ES-I3 (cell line): ENCODE measurements around the gene KDM3B.
A peak's percentile ranks its signal among the peaks of the same experiment; 100 is the strongest.
"Not testable (repeated sequence)": the region's sequence is repeated elsewhere in the genome, so short reads cannot be mapped to it uniquely, and the experiment has no call there.

ENCODE experiments used
- H3K36me3 ChIP-seq: 2 replicates; pipeline ENCODE4 v1.6.1; 2013; ENCODE audit warnings: mild to moderate bottlenecking, low read length, control low read depth, moderate library complexity; ENCODE audit not compliant: insufficient read depth
- H3K4me1 ChIP-seq: 2 replicates; pipeline ENCODE4 v1.6.1; 2013; ENCODE audit warnings: mild to moderate bottlenecking, control low read depth, low read length; ENCODE audit not compliant: insufficient read depth
- H3K9ac ChIP-seq: 2 replicates; pipeline ENCODE4 v1.6.1; 2013; ENCODE audit warnings: low read depth, mild to moderate bottlenecking, low read length, moderate library complexity
- H3K9me3 ChIP-seq: 2 replicates; pipeline ENCODE4 v1.6.1; 2013; ENCODE audit warnings: mild to moderate bottlenecking, low read length, moderate library complexity; ENCODE audit not compliant: control insufficient read depth, insufficient read depth

The KDM3B gene, protein sequence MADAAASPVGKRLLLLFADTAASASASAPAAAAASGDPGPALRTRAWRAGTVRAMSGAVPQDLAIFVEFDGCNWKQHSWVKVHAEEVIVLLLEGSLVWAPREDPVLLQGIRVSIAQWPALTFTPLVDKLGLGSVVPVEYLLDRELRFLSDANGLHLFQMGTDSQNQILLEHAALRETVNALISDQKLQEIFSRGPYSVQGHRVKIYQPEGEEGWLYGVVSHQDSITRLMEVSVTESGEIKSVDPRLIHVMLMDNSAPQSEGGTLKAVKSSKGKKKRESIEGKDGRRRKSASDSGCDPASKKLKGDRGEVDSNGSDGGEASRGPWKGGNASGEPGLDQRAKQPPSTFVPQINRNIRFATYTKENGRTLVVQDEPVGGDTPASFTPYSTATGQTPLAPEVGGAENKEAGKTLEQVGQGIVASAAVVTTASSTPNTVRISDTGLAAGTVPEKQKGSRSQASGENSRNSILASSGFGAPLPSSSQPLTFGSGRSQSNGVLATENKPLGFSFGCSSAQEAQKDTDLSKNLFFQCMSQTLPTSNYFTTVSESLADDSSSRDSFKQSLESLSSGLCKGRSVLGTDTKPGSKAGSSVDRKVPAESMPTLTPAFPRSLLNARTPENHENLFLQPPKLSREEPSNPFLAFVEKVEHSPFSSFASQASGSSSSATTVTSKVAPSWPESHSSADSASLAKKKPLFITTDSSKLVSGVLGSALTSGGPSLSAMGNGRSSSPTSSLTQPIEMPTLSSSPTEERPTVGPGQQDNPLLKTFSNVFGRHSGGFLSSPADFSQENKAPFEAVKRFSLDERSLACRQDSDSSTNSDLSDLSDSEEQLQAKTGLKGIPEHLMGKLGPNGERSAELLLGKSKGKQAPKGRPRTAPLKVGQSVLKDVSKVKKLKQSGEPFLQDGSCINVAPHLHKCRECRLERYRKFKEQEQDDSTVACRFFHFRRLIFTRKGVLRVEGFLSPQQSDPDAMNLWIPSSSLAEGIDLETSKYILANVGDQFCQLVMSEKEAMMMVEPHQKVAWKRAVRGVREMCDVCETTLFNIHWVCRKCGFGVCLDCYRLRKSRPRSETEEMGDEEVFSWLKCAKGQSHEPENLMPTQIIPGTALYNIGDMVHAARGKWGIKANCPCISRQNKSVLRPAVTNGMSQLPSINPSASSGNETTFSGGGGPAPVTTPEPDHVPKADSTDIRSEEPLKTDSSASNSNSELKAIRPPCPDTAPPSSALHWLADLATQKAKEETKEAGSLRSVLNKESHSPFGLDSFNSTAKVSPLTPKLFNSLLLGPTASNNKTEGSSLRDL (N-terminal part only)

DNA sequence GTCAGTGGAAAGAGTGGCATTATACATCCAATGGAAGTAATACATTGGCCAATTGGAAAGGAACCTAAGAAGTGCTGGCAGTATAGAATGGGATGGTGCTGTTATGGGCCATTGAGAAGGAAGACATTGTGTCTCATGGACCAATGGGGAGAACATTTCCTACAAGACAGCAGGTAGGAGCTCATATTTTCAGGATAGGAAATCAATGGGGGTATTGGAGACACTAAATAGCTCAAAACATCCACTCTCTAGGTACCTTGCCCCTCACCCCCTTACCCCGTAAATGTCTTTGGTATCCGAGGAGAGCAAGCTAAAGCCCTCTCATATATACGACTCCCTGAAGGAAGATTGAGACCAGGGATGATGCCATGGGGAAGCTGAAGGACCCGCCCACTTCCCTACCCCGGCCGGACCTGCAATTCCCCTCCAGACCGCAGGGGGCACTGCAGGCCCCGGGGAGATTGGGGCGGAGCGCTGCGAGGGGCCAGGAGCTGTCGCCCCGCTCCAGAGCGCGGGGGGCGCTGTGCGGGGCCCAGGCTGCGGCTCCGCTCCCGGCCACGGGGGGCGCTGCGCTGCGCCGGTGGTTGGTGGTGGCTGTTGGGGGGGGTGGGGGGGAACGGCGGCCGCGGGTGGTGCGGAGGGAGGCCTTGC, at the start of gene KDM3B:
TSS of gene KDM3B (plus strand) at position 615 of the 651 bp plus-strand sequence. CDS start 111 bp downstream, outside the sequence.
- Histone ChIP-seq H3K36me3 (peaks cover 2% of the 10 kb centered on the region; the same call in 1 of the 2 replicates), H3K4me1 (peaks cover 3% of the 10 kb centered on the region)

DNA sequence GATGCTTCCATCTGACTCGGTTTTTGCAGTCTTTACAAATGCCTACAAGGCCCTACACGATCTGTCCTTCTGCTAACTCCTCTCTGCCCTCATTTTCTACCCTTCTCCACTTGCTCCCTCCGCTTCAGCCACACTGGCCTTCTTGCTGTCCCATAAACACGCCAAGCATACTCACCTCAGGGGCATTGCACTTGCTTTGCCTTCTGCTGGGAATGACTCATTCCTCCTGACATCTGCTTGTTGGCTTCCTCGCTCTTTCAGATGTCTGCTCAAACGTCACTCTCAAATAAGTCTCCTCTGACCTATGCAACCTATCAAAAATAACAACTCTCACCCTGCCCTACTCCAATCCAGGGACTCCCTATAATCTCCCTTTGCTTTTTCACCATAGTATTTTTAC, 49.1 kb upstream of the KDM3B start:
- Histone ChIP-seq H3K9ac (no peak overlapping the region), H3K4me1 (no peaks in the 10 kb centered on the region), H3K36me3 (0 out of 2 replicates have a peak, but pooled peaks cover 3% of the 10 kb centered on the region), H3K9me3 (no peaks in the 10 kb centered on the region)

More for the DNA sequence above, at the start of gene KDM3B:
- H3K9ac ChIP-seq, result peak within 1 kb of the TSS; percentile 88
- H3K9me3 ChIP-seq, result no peaks in the 10 kb centered on the region

DNA sequence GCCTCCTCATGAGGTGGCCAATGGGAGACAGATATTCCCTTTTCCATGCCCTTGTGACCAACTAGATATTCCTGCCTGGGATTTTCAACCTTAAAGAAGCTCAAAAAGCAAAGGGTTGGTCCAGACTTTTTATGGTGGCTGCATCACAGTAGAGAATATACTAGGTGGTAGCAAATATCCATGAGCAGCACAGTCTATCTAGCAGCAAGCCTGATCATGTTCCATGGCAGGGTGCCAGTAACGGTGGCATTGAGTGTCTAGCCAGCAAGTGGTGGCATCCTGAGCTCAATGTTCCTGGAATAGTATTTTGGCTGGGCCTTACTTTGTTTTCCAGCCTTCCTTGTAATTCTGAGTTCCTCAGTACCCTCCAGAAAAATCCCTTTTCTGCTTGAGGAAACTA, 46.7 kb upstream of the KDM3B start:
- Histone ChIP-seq H3K9ac (no peak overlapping the region), H3K4me1 (no peaks in the 10 kb centered on the region), H3K9me3 (no peaks in the 10 kb centered on the region), H3K36me3 (peaks cover 3% of the 10 kb centered on the region; the same call in 1 of the 2 replicates)

DNA sequence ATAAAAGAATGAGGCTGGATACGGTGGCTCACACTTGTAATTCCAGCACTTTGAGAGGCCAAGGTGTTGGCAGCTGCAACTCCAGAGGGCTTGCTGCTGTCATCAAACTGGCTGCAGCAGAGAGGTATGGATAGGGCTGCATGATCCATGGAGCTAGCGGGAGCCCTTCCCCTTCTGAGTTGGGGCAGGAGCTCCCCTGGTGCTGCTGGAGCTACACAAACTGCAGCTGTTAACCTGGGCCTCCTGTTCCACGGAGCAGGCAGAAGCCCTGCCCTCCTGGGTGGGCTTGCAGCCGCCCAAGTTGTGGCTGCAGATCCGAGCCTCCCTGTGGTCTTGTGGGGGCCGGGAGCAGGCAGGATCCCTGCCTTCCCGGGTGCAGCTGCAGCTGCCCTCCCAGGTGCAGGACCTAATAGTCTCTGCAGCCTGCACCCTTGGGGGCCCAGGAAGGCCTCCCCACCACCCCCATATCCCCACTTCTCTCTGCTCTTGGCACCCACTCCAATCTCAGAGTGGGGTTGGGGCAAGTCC, 36.7 kb upstream of the KDM3B start:
- Histone ChIP-seq H3K4me1 (no peaks in the 10 kb centered on the region), H3K9me3 (no peaks in the 10 kb centered on the region), H3K36me3 (no peaks in the 10 kb centered on the region; the same call in 1 of the 2 replicates), H3K9ac (no peak overlapping the region)

DNA sequence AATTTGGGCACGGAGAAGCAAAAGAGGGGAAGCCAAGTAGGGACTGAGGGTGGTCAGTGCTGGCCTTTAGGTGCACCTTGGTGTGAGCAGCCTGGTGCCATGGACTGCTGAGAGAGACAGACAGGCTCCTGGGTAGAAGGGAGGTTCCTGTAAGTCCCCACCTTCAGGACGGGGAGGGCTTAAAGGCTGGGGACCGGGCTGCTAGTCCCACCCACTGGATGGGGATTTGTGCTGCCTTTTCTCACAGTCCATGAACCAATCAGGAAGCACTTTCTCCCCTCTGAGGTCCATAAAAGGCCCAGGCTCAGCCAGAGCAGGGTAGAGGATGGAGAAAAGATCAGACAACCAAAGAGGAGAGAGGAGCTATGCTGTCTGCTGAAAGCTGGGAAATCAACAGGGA, 36.1 kb upstream of the KDM3B start:
- Histone ChIP-seq H3K36me3 (no peaks in the 10 kb centered on the region; the same call in 1 of the 2 replicates), H3K9ac (no peak overlapping the region), H3K4me1 (no peaks in the 10 kb centered on the region), H3K9me3 (no peaks in the 10 kb centered on the region)

DNA sequence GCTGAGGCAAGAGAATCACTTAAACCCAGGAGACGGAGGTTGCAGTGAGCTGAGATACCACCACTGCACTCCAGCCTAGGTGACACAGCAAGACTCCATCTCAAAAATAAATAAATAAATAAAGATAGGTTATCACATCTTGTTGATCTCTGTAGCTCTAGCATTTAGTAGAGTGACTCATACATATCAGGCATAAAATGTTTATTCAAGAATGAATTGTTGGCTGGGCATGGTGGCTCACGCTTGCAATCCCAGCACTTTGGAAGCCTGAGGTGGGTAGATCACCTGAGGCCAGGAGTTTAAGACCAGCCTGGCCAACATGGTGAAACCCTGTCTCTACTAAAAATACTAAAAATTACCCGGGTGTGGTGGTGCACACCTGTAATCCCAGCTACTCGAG, 34.3 kb upstream of the KDM3B start:
- H3K9me3 ChIP-seq, H3K9ac ChIP-seq, H3K36me3 ChIP-seq, H3K4me1 ChIP-seq: not testable (repeated sequence)

DNA sequence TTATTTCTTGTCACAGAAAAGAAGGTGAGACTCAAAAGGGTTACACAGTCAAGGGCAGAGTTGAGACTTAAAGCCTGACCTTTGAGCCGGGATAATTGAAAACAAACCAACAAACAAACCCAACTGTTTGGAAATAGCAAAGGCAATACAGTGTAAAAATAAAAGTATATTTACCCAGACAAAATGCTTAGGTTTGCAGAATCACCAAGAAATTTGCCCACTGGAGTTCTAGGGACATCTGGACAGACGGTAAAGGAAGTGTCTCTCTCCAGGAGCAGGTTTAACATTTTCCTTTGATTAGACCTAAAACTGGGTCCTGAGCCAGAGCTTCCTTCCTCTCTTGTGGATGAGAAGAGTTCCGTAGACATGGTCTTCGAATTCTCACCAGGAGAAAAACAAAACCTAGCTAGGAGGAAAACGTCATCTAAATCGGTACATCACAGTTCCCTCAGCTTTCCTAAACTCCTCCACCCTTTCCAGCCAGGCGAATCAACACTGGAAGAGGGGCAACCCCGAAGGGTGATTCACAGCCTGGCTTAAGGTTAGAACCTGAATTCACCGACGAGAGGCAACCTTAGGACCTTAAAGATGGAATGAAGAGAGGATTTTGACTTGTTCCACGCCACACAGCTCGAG, 21.6 kb upstream of the KDM3B start:
- no peaks in the 10 kb centered on the region for H3K9me3 ChIP-seq
- H3K4me1 ChIP-seq, result no peaks in the 10 kb centered on the region
- peak overlapping the region; percentile 80 for H3K9ac ChIP-seq
- no peaks in the 10 kb centered on the region for H3K36me3 ChIP-seq

DNA sequence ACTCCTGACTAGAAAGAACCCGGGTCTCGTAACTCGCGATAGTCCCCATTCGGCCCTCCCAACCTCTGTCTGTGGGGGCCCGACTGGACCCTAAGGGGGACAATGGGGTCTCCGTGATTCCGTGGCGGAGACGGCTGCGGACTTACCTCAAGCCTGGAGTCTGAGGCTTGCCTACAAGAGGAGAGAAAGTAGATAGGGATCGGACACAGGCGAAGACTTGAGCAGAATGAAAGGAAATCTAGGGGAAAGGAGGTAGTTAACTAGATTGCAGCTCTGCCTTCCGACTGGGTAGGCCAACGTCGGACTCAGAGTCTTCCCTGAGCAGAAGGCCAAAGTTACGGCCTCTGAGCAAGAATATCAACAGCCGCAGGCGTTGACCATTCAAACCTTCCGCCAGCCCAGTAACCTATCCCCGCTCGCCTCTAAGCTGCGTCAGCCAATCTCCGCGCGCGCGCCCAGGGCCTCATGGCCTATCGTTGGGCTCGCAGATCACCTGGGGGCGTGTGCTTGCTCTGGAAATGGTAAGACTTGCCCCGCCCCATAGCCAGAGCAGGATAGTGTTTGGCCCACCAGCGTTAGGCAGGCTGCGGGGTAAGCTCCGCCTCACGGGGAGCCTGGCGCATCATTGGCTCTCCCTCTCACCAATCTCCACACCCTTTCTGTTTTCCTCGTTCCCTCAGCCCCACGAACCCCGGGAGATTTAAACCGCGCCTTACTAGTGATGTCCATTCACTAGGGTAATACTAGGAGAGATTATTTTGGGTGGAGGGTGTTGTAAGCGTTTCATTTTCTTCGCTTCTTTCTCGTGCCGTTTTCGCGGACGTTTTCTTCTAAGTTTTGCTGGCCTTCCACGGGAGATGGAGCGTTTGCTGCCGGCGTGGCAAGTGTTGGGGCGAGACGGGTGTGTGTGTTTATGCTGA, 20.8 kb upstream of the KDM3B start, which contains the start of gene CDC25C:
TSS of gene CDC25C (minus strand) at position 356 of the 920 bp plus-strand sequence. CDS start 624 bp downstream, outside the sequence.
- H3K36me3 ChIP-seq, result no peaks in the 10 kb centered on the region
- H3K9me3 ChIP-seq, result no peaks in the 10 kb centered on the region
- H3K9ac ChIP-seq, result peak within 1 kb of the TSS; percentile 80

DNA sequence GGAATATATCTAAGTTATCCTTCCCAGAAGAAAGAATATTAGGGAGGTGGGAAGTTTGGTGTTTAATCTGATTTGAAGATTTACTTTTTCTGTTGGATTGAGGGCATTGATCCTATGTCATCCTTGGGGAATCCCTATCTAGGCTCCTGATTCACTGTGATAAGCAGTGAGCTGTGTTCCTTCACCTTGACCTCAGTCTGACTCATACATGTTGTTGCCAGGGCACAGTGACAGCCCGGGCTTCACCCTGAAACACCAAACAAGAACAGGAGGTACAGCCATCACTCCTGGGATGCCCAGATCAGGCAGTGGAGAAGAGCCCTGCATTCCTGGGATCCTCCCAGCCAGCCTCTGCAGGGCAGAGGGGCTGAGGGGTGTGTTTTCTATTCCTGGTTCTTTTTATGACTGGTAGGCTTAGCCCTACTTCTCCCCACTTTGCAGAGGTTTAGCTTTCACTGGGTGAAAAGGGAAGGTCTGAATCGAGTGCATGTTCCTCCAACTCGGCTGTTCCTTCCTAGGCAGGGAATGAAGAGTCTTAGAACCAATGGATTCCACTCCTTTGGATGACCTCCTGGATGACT, 17.5 kb upstream of the KDM3B start:
- H3K36me3 ChIP-seq, result no peaks in the 10 kb centered on the region
- no peaks in the 10 kb centered on the region for H3K9me3 ChIP-seq
- H3K4me1 ChIP-seq, result peaks cover 11% of the 10 kb centered on the region; the same call in 1 of the 2 replicates
- H3K9ac ChIP-seq, result no peak overlapping the region

More for the DNA sequence above, 20.8 kb upstream of the KDM3B start, which contains the start of gene CDC25C:
- H3K4me1 ChIP-seq, result peaks cover under 1% of the 10 kb centered on the region; the same call in 1 of the 2 replicates

DNA sequence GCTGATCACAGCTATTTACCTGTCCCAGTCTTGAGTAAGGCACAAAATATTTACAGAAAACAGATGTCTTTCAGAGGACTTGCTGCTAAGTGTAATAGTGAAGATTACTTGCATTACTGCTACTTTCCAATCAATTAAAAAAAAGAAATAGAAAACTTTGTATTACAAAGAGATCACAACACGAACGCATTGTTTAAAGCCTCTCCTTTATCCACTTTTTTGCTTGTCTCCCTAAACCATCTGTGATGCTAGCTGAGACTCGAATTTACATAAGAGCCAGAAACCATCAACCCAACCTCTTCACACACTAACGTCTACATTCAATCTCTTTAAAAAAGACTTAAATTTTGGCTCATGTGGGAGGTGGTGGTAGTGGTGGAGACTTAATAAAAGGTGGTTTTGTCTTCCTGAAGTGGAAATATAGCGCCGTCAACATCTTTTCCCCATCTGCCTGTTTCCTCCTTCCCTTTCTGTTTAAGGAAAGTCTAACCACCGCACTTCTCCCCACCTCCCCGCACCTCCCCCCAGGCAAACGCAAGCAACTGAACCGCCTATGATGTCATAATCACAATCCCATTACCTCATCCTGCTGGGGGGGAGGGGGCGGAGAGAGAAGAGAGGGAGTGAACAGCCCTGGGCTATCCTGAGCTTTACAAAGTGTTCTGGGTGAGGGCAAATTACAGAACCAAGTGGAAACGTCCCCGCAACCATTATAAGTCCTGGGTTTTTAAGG, 15.4 kb upstream of the KDM3B start:
- Histone ChIP-seq H3K9me3 (no peaks in the 10 kb centered on the region), H3K36me3 (peaks cover 7% of the 10 kb centered on the region), H3K4me1 (peaks cover 11% of the 10 kb centered on the region; the same call in 1 of the 2 replicates), H3K9ac (peak overlapping the region; percentile 83)

DNA sequence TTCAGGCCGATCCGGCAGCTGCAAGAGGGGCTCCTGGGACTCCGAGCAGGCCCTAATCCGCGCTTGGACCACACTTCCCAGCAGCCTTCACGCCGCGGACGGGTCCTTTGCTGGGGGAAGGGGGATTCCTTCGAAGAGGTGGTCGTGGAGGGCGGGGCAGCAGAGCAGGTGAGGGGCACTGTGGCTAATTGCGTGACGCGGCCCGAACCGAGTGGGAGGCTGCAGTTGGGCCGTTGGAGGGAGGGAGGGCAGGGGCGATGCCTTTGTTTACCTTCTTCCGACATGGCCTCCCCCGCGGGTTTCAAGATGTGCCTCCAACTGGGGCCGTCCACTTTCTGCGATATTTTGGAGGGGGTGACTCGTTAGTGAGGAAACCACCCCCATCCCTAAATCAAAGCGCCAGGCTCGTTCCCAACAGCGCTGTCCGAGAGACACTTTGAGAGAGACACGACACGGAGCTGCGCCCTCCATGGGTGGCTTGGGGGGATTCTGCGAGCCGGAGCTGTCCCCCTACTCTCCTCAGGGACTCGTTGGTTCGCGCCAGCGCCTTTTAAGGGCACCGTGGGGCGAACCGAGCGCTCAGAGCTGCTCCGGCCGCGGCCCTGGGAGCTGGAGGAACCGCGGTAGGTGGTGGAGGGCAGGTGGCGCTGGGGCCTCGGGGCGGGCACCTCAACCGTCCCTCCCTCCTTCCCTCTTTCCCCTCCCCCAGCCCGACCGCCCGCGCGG, 14.6 kb upstream of the KDM3B start, which contains the start of gene FAM53C:
TSS of gene FAM53C (plus strand) at position 582 of the 726 bp plus-strand sequence. CDS start 3,070 bp downstream, outside the sequence.
- peaks cover 11% of the 10 kb centered on the region; the same call in 1 of the 2 replicates for H3K4me1 ChIP-seq
- H3K9me3 ChIP-seq, result no peaks in the 10 kb centered on the region
- H3K9ac ChIP-seq, result peak within 1 kb of the TSS; percentile 83
- H3K36me3 ChIP-seq, result peaks cover 7% of the 10 kb centered on the region
